HEK293 (cell line): Measurements from ENCODE around the gene MS4A14.

Experiments used
- GLIS1 ChIP-seq: fragments of 450-650 bp; formaldehyde crosslinking; IDR thresholded peaks from 2 replicates; pipeline ENCODE4 v1.5.1; 2016; ENCODE audit warnings: missing biosample characterization, missing genetic modification characterization
- ZFP3 ChIP-seq: fragments of 450-650 bp; formaldehyde crosslinking; IDR thresholded peaks from 2 replicates; pipeline ENCODE4 v1.5.1; 2016; ENCODE audit warnings: low read depth, missing biosample characterization, missing genetic modification characterization
- ZNF184 ChIP-seq: fragments of 450-650 bp; IDR thresholded peaks from 2 replicates; pipeline ENCODE4 v1.5.1; 2018; ENCODE audit warnings: missing biosample characterization, mild to moderate bottlenecking, missing genetic modification characterization
- ZNF341 ChIP-seq: fragments of 450-650 bp; formaldehyde crosslinking; IDR thresholded peaks from 2 replicates; pipeline ENCODE4; 2016; ENCODE audit warnings: low read depth, missing biosample characterization, missing genetic modification characterization
- ZNF830 ChIP-seq: fragments of 450-650 bp; IDR thresholded peaks from 2 replicates; pipeline ENCODE4 v1.5.0; 2018; ENCODE audit warnings: missing biosample characterization, missing genetic modification characterization, low read depth, mild to moderate bottlenecking, moderate library complexity
- TF ChIP-seq, protein P1 (sequence below): IDR thresholded peaks from 2 replicates; pipeline ENCODE4 v1.6.1; 2011; ENCODE audit warnings: mild to moderate bottlenecking, low read depth, low read length, borderline replicate concordance
- TF ChIP-seq, protein P2 (sequence below): fragments of 450-650 bp; formaldehyde crosslinking; IDR thresholded peaks from 2 replicates; pipeline ENCODE4 v1.5.1; 2016; ENCODE audit warnings: missing biosample characterization, missing genetic modification characterization
- TF ChIP-seq, protein P3 (sequence below): fragments of 450-650 bp; formaldehyde crosslinking; IDR thresholded peaks from 2 replicates; pipeline ENCODE4 v1.5.1; 2016; ENCODE audit warnings: missing biosample characterization, missing genetic modification characterization
- TF ChIP-seq, protein P4 (sequence below): fragments of 450-650 bp; formaldehyde crosslinking; IDR thresholded peaks from 2 replicates; pipeline ENCODE4 v1.5.1; 2016; ENCODE audit warnings: missing biosample characterization, missing genetic modification characterization
- TF ChIP-seq, protein P5 (sequence below): fragments of 450-650 bp; formaldehyde crosslinking; IDR thresholded peaks from 2 replicates; pipeline ENCODE4 v1.5.1; 2016; ENCODE audit warnings: missing biosample characterization, missing genetic modification characterization
- TF ChIP-seq, protein P6 (sequence below): fragments of 450-650 bp; formaldehyde crosslinking; IDR thresholded peaks from 2 replicates; pipeline ENCODE4 v1.5.1; 2016; ENCODE audit warnings: missing biosample characterization, missing genetic modification characterization
- TF ChIP-seq, protein P7 (sequence below): fragments of 450-650 bp; formaldehyde crosslinking; conservative IDR thresholded peaks from 2 replicates; pipeline ENCODE4 v1.5.1; 2016; ENCODE audit warnings: low read depth, missing biosample characterization, missing genetic modification characterization
- TF ChIP-seq, protein P8 (sequence below): fragments of 450-650 bp; formaldehyde crosslinking; IDR thresholded peaks from 2 replicates; pipeline ENCODE4 v1.5.1; 2017; ENCODE audit warnings: missing biosample characterization, missing genetic modification characterization

DNA sequence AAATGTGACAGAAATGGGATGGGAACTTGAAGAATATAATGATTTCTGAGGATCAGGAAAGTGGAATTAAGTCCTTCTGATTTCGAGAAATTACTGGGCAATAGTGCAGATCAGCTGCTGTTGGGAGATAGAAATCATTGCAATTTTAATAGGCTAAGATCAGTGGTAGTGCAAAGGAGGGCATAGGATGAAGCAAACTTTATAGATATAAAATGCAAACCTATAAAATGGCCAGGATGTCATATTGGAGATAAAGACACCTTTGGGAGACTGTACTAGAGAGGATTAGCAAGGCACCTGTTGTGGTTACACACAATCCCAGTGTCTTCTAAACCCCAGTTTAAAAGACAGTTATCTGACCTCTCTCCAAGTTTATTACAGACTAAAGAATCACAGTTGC, 24.4 kb upstream of the MS4A14 start:
- TF ChIP-seq, protein P1, sequence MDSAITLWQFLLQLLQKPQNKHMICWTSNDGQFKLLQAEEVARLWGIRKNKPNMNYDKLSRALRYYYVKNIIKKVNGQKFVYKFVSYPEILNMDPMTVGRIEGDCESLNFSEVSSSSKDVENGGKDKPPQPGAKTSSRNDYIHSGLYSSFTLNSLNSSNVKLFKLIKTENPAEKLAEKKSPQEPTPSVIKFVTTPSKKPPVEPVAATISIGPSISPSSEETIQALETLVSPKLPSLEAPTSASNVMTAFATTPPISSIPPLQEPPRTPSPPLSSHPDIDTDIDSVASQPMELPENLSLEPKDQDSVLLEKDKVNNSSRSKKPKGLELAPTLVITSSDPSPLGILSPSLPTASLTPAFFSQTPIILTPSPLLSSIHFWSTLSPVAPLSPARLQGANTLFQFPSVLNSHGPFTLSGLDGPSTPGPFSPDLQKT: no peak
- TF ChIP-seq, protein P2, sequence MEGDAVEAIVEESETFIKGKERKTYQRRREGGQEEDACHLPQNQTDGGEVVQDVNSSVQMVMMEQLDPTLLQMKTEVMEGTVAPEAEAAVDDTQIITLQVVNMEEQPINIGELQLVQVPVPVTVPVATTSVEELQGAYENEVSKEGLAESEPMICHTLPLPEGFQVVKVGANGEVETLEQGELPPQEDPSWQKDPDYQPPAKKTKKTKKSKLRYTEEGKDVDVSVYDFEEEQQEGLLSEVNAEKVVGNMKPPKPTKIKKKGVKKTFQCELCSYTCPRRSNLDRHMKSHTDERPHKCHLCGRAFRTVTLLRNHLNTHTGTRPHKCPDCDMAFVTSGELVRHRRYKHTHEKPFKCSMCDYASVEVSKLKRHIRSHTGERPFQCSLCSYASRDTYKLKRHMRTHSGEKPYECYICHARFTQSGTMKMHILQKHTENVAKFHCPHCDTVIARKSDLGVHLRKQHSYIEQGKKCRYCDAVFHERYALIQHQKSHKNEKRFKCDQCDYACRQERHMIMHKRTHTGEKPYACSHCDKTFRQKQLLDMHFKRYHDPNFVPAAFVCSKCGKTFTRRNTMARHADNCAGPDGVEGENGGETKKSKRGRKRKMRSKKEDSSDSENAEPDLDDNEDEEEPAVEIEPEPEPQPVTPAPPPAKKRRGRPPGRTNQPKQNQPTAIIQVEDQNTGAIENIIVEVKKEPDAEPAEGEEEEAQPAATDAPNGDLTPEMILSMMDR: no peak
- no peak for TF ChIP-seq ZNF830 (tag by site-specific recombination)
- TF ChIP-seq, protein P3, sequence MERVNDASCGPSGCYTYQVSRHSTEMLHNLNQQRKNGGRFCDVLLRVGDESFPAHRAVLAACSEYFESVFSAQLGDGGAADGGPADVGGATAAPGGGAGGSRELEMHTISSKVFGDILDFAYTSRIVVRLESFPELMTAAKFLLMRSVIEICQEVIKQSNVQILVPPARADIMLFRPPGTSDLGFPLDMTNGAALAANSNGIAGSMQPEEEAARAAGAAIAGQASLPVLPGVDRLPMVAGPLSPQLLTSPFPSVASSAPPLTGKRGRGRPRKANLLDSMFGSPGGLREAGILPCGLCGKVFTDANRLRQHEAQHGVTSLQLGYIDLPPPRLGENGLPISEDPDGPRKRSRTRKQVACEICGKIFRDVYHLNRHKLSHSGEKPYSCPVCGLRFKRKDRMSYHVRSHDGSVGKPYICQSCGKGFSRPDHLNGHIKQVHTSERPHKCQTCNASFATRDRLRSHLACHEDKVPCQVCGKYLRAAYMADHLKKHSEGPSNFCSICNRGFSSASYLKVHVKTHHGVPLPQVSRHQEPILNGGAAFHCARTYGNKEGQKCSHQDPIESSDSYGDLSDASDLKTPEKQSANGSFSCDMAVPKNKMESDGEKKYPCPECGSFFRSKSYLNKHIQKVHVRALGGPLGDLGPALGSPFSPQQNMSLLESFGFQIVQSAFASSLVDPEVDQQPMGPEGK: no peak
- TF ChIP-seq, protein P4, sequence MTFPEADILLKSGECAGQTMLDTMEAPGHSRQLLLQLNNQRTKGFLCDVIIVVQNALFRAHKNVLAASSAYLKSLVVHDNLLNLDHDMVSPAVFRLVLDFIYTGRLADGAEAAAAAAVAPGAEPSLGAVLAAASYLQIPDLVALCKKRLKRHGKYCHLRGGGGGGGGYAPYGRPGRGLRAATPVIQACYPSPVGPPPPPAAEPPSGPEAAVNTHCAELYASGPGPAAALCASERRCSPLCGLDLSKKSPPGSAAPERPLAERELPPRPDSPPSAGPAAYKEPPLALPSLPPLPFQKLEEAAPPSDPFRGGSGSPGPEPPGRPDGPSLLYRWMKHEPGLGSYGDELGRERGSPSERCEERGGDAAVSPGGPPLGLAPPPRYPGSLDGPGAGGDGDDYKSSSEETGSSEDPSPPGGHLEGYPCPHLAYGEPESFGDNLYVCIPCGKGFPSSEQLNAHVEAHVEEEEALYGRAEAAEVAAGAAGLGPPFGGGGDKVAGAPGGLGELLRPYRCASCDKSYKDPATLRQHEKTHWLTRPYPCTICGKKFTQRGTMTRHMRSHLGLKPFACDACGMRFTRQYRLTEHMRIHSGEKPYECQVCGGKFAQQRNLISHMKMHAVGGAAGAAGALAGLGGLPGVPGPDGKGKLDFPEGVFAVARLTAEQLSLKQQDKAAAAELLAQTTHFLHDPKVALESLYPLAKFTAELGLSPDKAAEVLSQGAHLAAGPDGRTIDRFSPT (tag by site-specific recombination): no peak
- TF ChIP-seq, protein P5, sequence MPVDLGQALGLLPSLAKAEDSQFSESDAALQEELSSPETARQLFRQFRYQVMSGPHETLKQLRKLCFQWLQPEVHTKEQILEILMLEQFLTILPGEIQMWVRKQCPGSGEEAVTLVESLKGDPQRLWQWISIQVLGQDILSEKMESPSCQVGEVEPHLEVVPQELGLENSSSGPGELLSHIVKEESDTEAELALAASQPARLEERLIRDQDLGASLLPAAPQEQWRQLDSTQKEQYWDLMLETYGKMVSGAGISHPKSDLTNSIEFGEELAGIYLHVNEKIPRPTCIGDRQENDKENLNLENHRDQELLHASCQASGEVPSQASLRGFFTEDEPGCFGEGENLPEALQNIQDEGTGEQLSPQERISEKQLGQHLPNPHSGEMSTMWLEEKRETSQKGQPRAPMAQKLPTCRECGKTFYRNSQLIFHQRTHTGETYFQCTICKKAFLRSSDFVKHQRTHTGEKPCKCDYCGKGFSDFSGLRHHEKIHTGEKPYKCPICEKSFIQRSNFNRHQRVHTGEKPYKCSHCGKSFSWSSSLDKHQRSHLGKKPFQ: no peak
- TF ChIP-seq, protein P6, sequence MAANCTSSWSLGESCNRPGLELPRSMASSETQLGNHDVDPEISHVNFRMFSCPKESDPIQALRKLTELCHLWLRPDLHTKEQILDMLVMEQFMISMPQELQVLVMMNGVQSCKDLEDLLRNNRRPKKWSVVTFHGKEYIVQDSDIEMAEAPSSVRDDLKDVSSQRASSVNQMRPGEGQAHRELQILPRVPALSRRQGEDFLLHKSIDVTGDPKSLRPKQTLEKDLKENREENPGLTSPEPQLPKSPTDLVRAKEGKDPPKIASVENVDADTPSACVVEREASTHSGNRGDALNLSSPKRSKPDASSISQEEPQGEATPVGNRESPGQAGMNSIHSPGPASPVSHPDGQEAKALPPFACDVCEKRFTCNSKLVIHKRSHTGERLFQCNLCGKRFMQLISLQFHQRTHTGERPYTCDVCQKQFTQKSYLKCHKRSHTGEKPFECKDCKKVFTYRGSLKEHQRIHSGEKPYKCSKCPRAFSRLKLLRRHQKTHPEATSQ: no peak
- TF ChIP-seq ZNF184 (tag by site-specific recombination): no peak
- TF ChIP-seq, protein P7, sequence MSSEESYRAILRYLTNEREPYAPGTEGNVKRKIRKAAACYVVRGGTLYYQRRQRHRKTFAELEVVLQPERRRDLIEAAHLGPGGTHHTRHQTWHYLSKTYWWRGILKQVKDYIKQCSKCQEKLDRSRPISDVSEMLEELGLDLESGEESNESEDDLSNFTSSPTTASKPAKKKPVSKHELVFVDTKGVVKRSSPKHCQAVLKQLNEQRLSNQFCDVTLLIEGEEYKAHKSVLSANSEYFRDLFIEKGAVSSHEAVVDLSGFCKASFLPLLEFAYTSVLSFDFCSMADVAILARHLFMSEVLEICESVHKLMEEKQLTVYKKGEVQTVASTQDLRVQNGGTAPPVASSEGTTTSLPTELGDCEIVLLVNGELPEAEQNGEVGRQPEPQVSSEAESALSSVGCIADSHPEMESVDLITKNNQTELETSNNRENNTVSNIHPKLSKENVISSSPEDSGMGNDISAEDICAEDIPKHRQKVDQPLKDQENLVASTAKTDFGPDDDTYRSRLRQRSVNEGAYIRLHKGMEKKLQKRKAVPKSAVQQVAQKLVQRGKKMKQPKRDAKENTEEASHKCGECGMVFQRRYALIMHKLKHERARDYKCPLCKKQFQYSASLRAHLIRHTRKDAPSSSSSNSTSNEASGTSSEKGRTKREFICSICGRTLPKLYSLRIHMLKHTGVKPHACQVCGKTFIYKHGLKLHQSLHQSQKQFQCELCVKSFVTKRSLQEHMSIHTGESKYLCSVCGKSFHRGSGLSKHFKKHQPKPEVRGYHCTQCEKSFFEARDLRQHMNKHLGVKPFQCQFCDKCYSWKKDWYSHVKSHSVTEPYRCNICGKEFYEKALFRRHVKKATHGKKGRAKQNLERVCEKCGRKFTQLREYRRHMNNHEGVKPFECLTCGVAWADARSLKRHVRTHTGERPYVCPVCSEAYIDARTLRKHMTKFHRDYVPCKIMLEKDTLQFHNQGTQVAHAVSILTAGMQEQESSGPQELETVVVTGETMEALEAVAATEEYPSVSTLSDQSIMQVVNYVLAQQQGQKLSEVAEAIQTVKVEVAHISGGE (tag by site-specific recombination): no peak
- TF ChIP-seq GLIS1 (tag by site-specific recombination): no peak
- TF ChIP-seq ZNF341 (tag by site-specific recombination): no peak
- TF ChIP-seq ZFP3 (tag by site-specific recombination): no peak
- TF ChIP-seq, protein P8, sequence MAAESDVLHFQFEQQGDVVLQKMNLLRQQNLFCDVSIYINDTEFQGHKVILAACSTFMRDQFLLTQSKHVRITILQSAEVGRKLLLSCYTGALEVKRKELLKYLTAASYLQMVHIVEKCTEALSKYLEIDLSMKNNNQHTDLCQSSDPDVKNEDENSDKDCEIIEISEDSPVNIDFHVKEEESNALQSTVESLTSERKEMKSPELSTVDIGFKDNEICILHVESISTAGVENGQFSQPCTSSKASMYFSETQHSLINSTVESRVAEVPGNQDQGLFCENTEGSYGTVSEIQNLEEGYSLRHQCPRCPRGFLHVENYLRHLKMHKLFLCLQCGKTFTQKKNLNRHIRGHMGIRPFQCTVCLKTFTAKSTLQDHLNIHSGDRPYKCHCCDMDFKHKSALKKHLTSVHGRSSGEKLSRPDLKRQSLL (tag by site-specific recombination): no peak
